H1 (cell line): ENCODE data around the gene HMOX2. TPM values are rescaled to one million over a fixed set of nuclear protein-coding genes. Genes with fewer than 3 reads are reported as not detected.

ENCODE experiments used
- CTCF ChIA-PET: fragments of 300-600 bp; sonication (Branson Sonifier 250); formaldehyde crosslinking; loops from one replicate; lab custom pipeline; 2021; ENCODE audit not compliant: partially characterized antibody; lab: Charles Lee
- POLR2A ChIA-PET: fragments of 300-600 bp; sonication (Branson Sonifier 250); formaldehyde crosslinking; loops from one replicate; lab custom pipeline; 2021; ENCODE audit warnings: inconsistent platforms; ENCODE audit not compliant: partially characterized antibody; lab: Charles Lee
- DNase-seq, 2 experiments: peaks; one replicate each; pipeline versions ENCODE4 v3.0.0 to v3.0.0-alpha.2; 2010 to 2022; ENCODE audit warnings: low spot score in 2 of 2, low read depth in 1 of 2, mixed read lengths in 1 of 2
- FAIRE-seq: peaks from 2 replicates; lab custom pipeline; 2011; peaks lifted over from hg19 to GRCh38; lab: Jason Lieb, UNC
- H2AFZ ChIP-seq: 2 replicates; pipeline ENCODE4 v1.8.1; 2012; ENCODE audit warnings: low read length, inconsistent platforms
- H2AK5ac ChIP-seq: 2 replicates; pipeline ENCODE4 v1.6.1; 2013; ENCODE audit warnings: low read depth, low read length
- H2BK120ac ChIP-seq: replicated peaks from 2 replicates; pipeline ENCODE3; 2013; ENCODE audit warnings: low read depth, low read length, inconsistent platforms
- H2BK12ac ChIP-seq: 2 replicates; pipeline ENCODE4 v1.6.1; 2013; ENCODE audit warnings: low read depth, low read length
- H2BK15ac ChIP-seq: 2 replicates; pipeline ENCODE4 v1.6.1; 2013; ENCODE audit warnings: low read length
- H2BK20ac ChIP-seq: 2 replicates; pipeline ENCODE4 v1.6.1; 2013; ENCODE audit warnings: low read length
- H2BK5ac ChIP-seq: 2 replicates; pipeline ENCODE4 v1.6.1; 2013; ENCODE audit warnings: low read depth, low read length
- H3K14ac ChIP-seq: 2 replicates; pipeline ENCODE4 v1.6.1; 2013; ENCODE audit warnings: inconsistent platforms; ENCODE audit not compliant: insufficient read length
- H3K18ac ChIP-seq: 2 replicates; pipeline ENCODE4 v1.6.1; 2013; ENCODE audit warnings: low read length; ENCODE audit errors: extremely low read depth
- H3K23ac ChIP-seq: 2 replicates; pipeline ENCODE4 v1.6.1; 2013; ENCODE audit warnings: inconsistent platforms; ENCODE audit not compliant: insufficient read length
- H3K23me2 ChIP-seq: 2 replicates; pipeline ENCODE4 v1.6.1; 2013; ENCODE audit warnings: low read depth, low read length
- H3K27ac ChIP-seq: 2 replicates; pipeline ENCODE4 v1.6.1; 2011; ENCODE audit warnings: low read depth, low read length, inconsistent platforms
- H3K27me3 ChIP-seq, 4 experiments: replicated peaks in 1 of 4; 1 replicate in 1 of 4; 2 replicates in 3 of 4; pipeline versions ENCODE4 v1.6.1 to v1.8.1; 2011 to 2013; ENCODE audit warnings: low read length in 3 of 4, mild to moderate bottlenecking in 3 of 4, inconsistent platforms in 2 of 4, mixed read lengths in 2 of 4, moderate library complexity in 1 of 4; ENCODE audit not compliant: control insufficient read depth in 3 of 4, insufficient read depth in 3 of 4; ENCODE audit errors: extremely low read depth in 1 of 4
- H3K36me3 ChIP-seq, 4 experiments: 2 replicates each; pipeline versions ENCODE4 v1.6.1 to v1.8.1; 2011 to 2013; ENCODE audit warnings: mild to moderate bottlenecking in 4 of 4, low read length in 3 of 4, moderate library complexity in 2 of 4, control low read depth in 1 of 4, inconsistent platforms in 1 of 4; ENCODE audit not compliant: insufficient read depth in 4 of 4, control insufficient read depth in 2 of 4
- H3K4ac ChIP-seq: replicated peaks from 2 replicates; pipeline ENCODE3; 2013; ENCODE audit warnings: low read length, low read depth, mixed read lengths, inconsistent platforms; ENCODE audit not compliant: insufficient read length
- H3K4me1 ChIP-seq, 4 experiments: replicated peaks in 1 of 4; 1 replicate in 1 of 4; 2 replicates in 3 of 4; pipeline versions ENCODE4 v1.6.1 to v1.8.1; 2011 to 2013; ENCODE audit warnings: low read length in 3 of 4, inconsistent platforms in 2 of 4, mixed read lengths in 1 of 4; ENCODE audit not compliant: insufficient read depth in 4 of 4, control insufficient read depth in 3 of 4
- H3K4me2 ChIP-seq, 2 experiments: 2 replicates each; pipeline versions ENCODE4 v1.6.1 to v1.8.1; 2011 to 2013; ENCODE audit warnings: low read depth in 2 of 2, low read length in 2 of 2, control low read depth in 1 of 2, inconsistent platforms in 1 of 2, mild to moderate bottlenecking in 1 of 2; ENCODE audit not compliant: insufficient read depth in 1 of 2
- H3K4me3 ChIP-seq, 4 experiments: fragments of 200-600, 300-600 bp in 1 of 4; sonication (generic), shearing (Covaris generic), sonication (Bioruptor Twin) in 1 of 4; 2 replicates each; pipeline versions ENCODE4 v1.5.1 to v1.8.1; 2011 to 2016; ENCODE audit warnings: low read length in 4 of 4, low read depth in 3 of 4, control low read depth in 2 of 4, inconsistent platforms in 2 of 4, mild to moderate bottlenecking in 2 of 4, mixed read lengths in 1 of 4, moderate library complexity in 1 of 4; ENCODE audit not compliant: insufficient read depth in 2 of 4; ENCODE audit errors: extremely low read depth in 1 of 4
- H3K56ac ChIP-seq: replicated peaks from 2 replicates; pipeline ENCODE3; 2013; ENCODE audit warnings: low read depth, mild to moderate bottlenecking, mixed read lengths, low read length, inconsistent platforms; ENCODE audit not compliant: insufficient read length
- H3K79me1 ChIP-seq: 2 replicates; pipeline ENCODE4 v1.6.1; 2013; ENCODE audit warnings: low read depth, low read length, control low read depth
- H3K79me2 ChIP-seq, 2 experiments: 2 replicates each; pipeline versions ENCODE4 v1.6.1 to v1.8.1; 2012 to 2013; ENCODE audit warnings: low read length in 2 of 2, mild to moderate bottlenecking in 2 of 2, inconsistent platforms in 1 of 2; ENCODE audit not compliant: insufficient read depth in 2 of 2, control insufficient read depth in 1 of 2
- H3K9ac ChIP-seq, 4 experiments: replicated peaks in 1 of 4; 1 replicate in 1 of 4; 2 replicates in 3 of 4; pipeline versions ENCODE4 v1.6.1 to v1.8.1; 2011 to 2013; ENCODE audit warnings: low read depth in 3 of 4, low read length in 3 of 4, control low read depth in 2 of 4, mild to moderate bottlenecking in 2 of 4, moderate library complexity in 2 of 4, inconsistent platforms in 1 of 4; ENCODE audit errors: extremely low read depth in 1 of 4
- H3K9me3 ChIP-seq, 2 experiments: 2 replicates each; pipeline versions ENCODE4 v1.6.1 to v1.8.1; 2012 to 2013; ENCODE audit warnings: mild to moderate bottlenecking in 2 of 2, moderate library complexity in 2 of 2, control low read depth in 1 of 2, inconsistent platforms in 1 of 2, low read depth in 1 of 2, low read length in 1 of 2, mixed read lengths in 1 of 2; ENCODE audit not compliant: insufficient read depth in 2 of 2
- H4K20me1 ChIP-seq, 2 experiments: replicated peaks in 1 of 2; 2 replicates each; pipeline versions ENCODE3 to v1.8.1; 2011 to 2013; ENCODE audit warnings: inconsistent platforms in 2 of 2, low read length in 2 of 2, mild to moderate bottlenecking in 1 of 2; ENCODE audit not compliant: insufficient read depth in 2 of 2, control insufficient read depth in 1 of 2
- H4K5ac ChIP-seq: 2 replicates; pipeline ENCODE4 v1.6.1; 2013; ENCODE audit warnings: low read length, low read depth, mixed read lengths, inconsistent platforms; ENCODE audit not compliant: insufficient read length
- H4K8ac ChIP-seq: 2 replicates; pipeline ENCODE4 v1.8.0; 2013; ENCODE audit warnings: mild to moderate bottlenecking, moderate library complexity, low read length, inconsistent platforms; ENCODE audit not compliant: insufficient read depth; ENCODE audit errors: extremely low read depth
- H4K91ac ChIP-seq: replicated peaks from 2 replicates; pipeline ENCODE3; 2013; ENCODE audit warnings: low read length, mixed read lengths, inconsistent platforms; ENCODE audit not compliant: insufficient read length
- CHD1 ChIP-seq: IDR thresholded peaks from 2 replicates; pipeline ENCODE4 v1.6.1; 2012; ENCODE audit warnings: low read depth, low read length, improper control_type of control experiment
- RFX5 ChIP-seq: IDR thresholded peaks from 2 replicates; pipeline ENCODE4 v1.6.1; 2011; ENCODE audit warnings: low read depth, low read length, improper control_type of control experiment, borderline replicate concordance
- ZNF274 ChIP-seq: IDR thresholded peaks from 2 replicates; pipeline ENCODE4 v1.7.0; 2012; ENCODE audit warnings: low read length, borderline replicate concordance; ENCODE audit errors: extremely low read depth
- WGBS, 2 experiments: shearing (Covaris generic) in 1 of 2; methylation state at CpG; one replicate each; pipeline versions ENCODE4 v1.1.6 to v1.1.7; 2013 to 2015; ENCODE audit warnings: low lambda C conversion rate in 2 of 2, mixed read lengths in 2 of 2, inconsistent platforms in 1 of 2, low coverage in 1 of 2, missing lambda C conversion rate in 1 of 2; ENCODE audit not compliant: insufficient replicate concordance in 2 of 2, insufficient coverage in 1 of 2, insufficient read length in 1 of 2; ENCODE audit errors: extremely low coverage in 1 of 2, missing lambda C conversion rate in 1 of 2; 5-methylcytosine and 5-hydroxymethylcytosine counted together
- polyA plus RNA-seq, 7 experiments: library from polyadenylated mRNA; depleted of rRNA in 3 of 7; stranded (reverse) in 5 of 7; unstranded in 2 of 7; fragments of >200 nt in 5 of 7; fragments of 200-250 nt in 2 of 7; gene quantifications; 1 replicate in 5 of 7; 2 replicates in 1 of 7; 4 replicates in 1 of 7; pipeline versions ENCODE4 v1.2.1 to v1.2.3, GENCODE V29; 2011 to 2013; ENCODE audit warnings: missing spikeins in 2 of 7, mixed read lengths in 2 of 7
- total RNA-seq: library from RNA; stranded (reverse); fragmentation: NEBNext Ultra II Directional; extraction: Animal tissue kit (Norgen Biotek cat#: 25700); gene quantifications from 2 replicates; pipeline ENCODE4 v1.2.1, GENCODE V29; 2021

The HMOX2 gene
- total and polyA plus RNA-seq, 2 of the 8 experiments (the other 6 are each of a cell fraction or from before 2014, with no cell fraction given): 36.5 to 48.4 TPM

GRCh38 chr16:4512473-4512872 is 36.3 kb downstream of the HMOX2 start:
- Histone ChIP-seq H3K4me3 (no peak overlapping the region), H2AK5ac (no peak overlapping the region), H2BK120ac (no peak overlapping the region), H4K8ac (no peak overlapping the region), H3K9me3 (no peaks in the 10 kb centered on the region), H3K14ac (no peak overlapping the region), H3K27me3 (no peaks in the 10 kb centered on the region), H3K23me2 (no peaks in the 10 kb centered on the region), H4K91ac (no peak overlapping the region), H3K79me1 (no peaks in the 10 kb centered on the region; the same call in 1 of the 2 replicates), H2BK12ac (no peak overlapping the region), H3K9ac (no peak overlapping the region), H2AFZ (no peak overlapping the region), H3K4me2 (no peak overlapping the region), H3K4ac (no peak overlapping the region), H2BK20ac (no peak overlapping the region), H3K27ac (no peak overlapping the region), H3K79me2 (peaks cover 0 to 5% of the 10 kb centered on the region in 2 experiments; a peak in 1 of 4 replicates), H2BK5ac (no peak overlapping the region), H3K56ac (no peak overlapping the region), H4K5ac (no peak overlapping the region), H3K4me1 (peaks cover 0 to 5% (median 2%) of the 10 kb centered on the region in 4 experiments; a peak in 6 of 7 replicates), H4K20me1 (peaks cover 6 to 21% of the 10 kb centered on the region in 2 experiments), H3K36me3 (peaks cover 10 to 20% (median 15%) of the 10 kb centered on the region in 4 experiments; a peak in 6 of 8 replicates), H3K18ac (no peak overlapping the region), H2BK15ac (no peak overlapping the region), H3K23ac (no peak overlapping the region)
- CTCF ChIA-PET: interaction anchor here (0.7 to 35.4 kb wide), 15 partner anchors 9 to 443 kb away, joined by 3 to 968 read pairs (median 4); partner anchors contain the start of genes C16orf96, CDIP1 and DNAAF8
- 91% methylated on average over 10 of the region's 10 CpGs; no CpG with 5 or more reads in 1 of the 2 experiments for WGBS, 2 experiments
- DNase-seq (no peak), FAIRE-seq (no peak)
- POLR2A ChIA-PET: interaction anchor here (1.4 to 1.8 kb wide), 3 partner anchors 12 to 101 kb away, joined by 3 to 5 read pairs (median 3); no protein-coding TSS in a partner anchor
- TF ChIP-seq ZNF274 (no peak), RFX5 (no peak), CHD1 (no peak)
